NCI-H2227 treated with DMSO at 0.1 percent for 48 hours (cell line): ENCODE results near the gene NCBP2L.
A peak's percentile ranks its signal among the peaks of the same experiment; 100 is the strongest.

Experiments used
- DNase-seq: peaks from one replicate; lab custom pipeline; 2025; lab: John Stamatoyannopoulos, UW

Gene NCBP2L

GRCh38 chrX:107777536-107777832, at the start of gene NCBP2L:
NCBP2L (plus strand) TSS chrX:107777733; CDS start chrX:107794221, 16,488 bp downstream.
- DNase-seq = no peak

- DNase-seq = no peak
Measured at GRCh38 chrX:107728371-107729099, 49.0 kb upstream of the NCBP2L start.

GRCh38 chrX:107729558-107730297, 47.8 kb upstream of the NCBP2L start:
- no peak for DNase-seq

GRCh38 chrX:107730298-107730655, 47.3 kb upstream of the NCBP2L start:
- no peak for DNase-seq

GRCh38 chrX:107730991-107731766, 46.4 kb upstream of the NCBP2L start:
- no peak for DNase-seq

GRCh38 chrX:107731831-107732502, 45.6 kb upstream of the NCBP2L start:
- DNase-seq = no peak

- no peak for DNase-seq
Measured at GRCh38 chrX:107733686-107734085, 43.8 kb upstream of the NCBP2L start.

- no peak for DNase-seq
Measured at GRCh38 chrX:107734646-107735045, 42.9 kb upstream of the NCBP2L start.

GRCh38 chrX:107736781-107737531, 40.6 kb upstream of the NCBP2L start:
- DNase-seq = peak; percentile 26

GRCh38 chrX:107738272-107738671, 39.3 kb upstream of the NCBP2L start:
- no peak for DNase-seq

- no peak for DNase-seq
Measured at GRCh38 chrX:107738768-107739167, 38.8 kb upstream of the NCBP2L start.

- no peak for DNase-seq
Measured at GRCh38 chrX:107739541-107739940, 38.0 kb upstream of the NCBP2L start.

- no peak for DNase-seq
Measured at GRCh38 chrX:107741404-107741790, 36.1 kb upstream of the NCBP2L start.

GRCh38 chrX:107742700-107743191, 34.8 kb upstream of the NCBP2L start:
- no peak for DNase-seq

GRCh38 chrX:107743995-107744394, 33.5 kb upstream of the NCBP2L start:
- no peak for DNase-seq

- no peak for DNase-seq
Measured at GRCh38 chrX:107744868-107745267, 32.7 kb upstream of the NCBP2L start.

- DNase-seq = peak; percentile 60
Measured at GRCh38 chrX:107747596-107748161, 29.9 kb upstream of the NCBP2L start.

GRCh38 chrX:107748506-107748905, 29.0 kb upstream of the NCBP2L start:
- DNase-seq = no peak

GRCh38 chrX:107750263-107750662, 27.3 kb upstream of the NCBP2L start:
- DNase-seq = no peak

GRCh38 chrX:107750861-107751445, 26.6 kb upstream of the NCBP2L start:
- DNase-seq = no peak

GRCh38 chrX:107752043-107752442, 25.5 kb upstream of the NCBP2L start:
- no peak for DNase-seq
